GM18867 (cell line): ENCODE results near the gene KRT33B.
"Not testable (repeated sequence)": the region's sequence is repeated elsewhere in the genome, so short reads cannot be mapped to it uniquely, and the experiment has no call there.

Source experiments
- ATAC-seq: cut with Tn5 transposase; IDR thresholded peaks from one replicate; pipeline ENCODE4 v1.9.1; 2021; ENCODE audit warnings: mild to moderate bottlenecking, moderate library complexity; ENCODE audit not compliant: unreplicated experiment

The KRT33B gene

DNA sequence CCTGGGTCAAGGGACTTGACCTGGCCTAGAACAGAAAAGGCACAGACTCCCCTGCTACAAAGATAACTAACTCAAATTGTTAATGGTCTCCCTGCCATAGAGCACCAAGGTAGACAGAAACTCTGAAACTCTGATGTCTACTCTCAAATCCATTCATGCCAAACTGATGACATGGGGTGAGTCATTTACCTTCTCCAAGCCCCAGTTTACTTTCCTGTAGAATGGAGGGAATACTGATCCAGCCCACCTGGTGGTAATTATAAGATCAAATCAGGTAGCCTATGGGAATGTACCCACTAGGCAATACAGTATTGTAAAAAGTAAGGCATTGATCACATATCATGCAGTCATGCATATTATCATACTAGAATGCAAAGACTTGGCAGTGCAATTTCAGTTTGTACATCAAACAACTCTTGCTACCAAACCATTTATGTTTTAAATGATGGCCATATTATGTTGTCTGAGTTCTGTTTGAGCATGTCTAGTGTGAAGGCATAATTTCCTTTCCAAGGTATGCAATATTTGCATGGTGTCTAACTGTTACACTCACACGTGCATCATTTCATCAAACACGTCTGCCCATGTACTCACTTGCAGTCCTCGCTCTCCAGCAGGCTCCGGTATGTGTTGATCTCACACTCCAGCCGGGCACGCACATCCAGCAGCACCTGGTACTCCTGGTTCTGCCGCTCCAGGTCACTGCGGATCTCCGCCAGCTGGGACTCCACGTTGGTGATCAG, 24.8 kb upstream of the KRT33B start:
- ATAC-seq = no peak

- ATAC-seq = no peak
Observed at GRCh38 chr17:41393826-41394225, 24.2 kb upstream of the KRT33B start.

GRCh38 chr17:41393294-41393693, 23.7 kb upstream of the KRT33B start:
- ATAC-seq = no peak

GRCh38 chr17:41392278-41392677, 22.7 kb upstream of the KRT33B start:
- no peak for ATAC-seq

DNA sequence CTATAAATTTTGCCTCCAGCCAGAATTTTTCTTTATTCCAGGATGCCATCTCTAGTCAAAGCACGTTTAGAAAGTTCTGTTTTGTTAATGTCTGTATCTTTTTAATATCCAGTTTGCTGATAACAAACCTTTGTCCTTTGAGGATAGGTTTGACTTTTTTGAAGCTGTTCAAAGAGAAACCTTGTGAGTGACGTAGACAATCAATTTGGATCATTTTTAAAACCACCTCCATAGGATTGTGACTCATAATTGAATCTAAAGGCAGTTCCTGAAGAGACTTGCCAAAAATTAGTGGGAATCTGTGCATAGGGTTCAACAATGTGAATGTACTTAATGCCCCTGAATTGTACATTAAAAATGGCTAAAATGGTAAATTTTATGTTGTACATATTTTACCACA, 21.9 kb upstream of the KRT33B start:
- no peak for ATAC-seq

DNA sequence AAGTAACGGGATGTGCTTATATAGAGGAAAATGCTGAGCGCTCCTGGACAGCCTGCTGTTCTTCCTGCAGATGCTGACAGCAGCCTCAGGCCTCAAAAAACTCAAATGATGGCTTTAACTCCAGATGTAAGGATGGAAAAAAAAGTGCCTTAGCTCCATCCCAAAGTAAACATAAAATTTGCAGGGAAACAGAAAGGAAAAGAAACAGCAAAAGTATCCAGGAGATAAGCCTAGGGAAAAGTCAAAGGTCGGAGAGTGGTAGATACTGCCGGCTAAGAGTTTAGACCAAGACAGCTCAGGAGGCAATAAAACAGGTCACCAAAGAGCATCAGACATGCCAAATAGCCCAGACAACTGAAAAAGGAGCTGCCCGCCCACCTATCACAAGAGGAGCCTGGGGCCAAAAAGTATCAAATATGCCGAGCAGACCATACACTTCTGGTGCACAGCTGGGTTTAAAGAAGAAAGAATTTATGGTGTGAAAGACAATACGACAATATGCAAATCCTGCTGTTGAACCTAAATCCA, 20.9 kb upstream of the KRT33B start:
- no peak for ATAC-seq

- no peak for ATAC-seq
Observed at GRCh38 chr17:41387670-41388069, 18.1 kb upstream of the KRT33B start.

DNA sequence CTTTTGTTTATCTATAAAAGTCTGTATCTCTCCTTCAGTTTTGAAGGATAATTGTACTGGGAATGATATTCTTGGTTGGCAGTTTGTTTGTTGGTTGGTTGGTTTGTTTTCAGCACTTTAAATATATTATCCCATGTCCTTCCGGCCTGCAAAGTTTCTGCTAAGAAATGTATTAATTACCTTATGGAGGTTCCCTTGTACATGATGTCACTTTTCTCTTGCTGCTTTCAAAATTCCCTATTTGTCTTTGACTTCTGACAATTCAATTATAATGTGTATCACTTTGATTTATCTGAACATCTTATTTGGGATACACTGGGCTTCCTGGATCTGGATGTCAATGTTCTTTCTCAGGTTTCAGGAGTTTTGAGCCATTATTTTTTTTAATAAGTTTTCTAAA, 16.6 kb upstream of the KRT33B start:
- no peak for ATAC-seq

DNA sequence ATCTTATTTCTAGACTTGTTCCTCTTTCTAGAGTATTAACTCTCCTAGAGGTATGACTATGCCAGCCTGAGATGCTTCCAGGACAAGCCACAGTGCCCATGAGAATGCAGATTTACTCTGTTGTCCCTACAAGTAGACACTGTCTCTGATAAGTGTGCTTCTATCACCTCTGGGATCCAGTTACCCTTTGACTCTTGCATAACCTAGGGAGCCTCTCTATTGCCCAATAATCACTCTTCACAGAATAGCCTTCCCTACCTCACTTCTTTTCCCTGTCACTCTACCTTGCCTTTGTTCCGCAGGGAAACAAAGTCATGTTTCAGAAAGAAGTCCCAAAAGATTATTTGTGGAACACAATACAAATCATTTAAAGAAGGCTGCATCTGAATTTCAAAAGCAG, 14.1 kb upstream of the KRT33B start:
- ATAC-seq = no peak

DNA sequence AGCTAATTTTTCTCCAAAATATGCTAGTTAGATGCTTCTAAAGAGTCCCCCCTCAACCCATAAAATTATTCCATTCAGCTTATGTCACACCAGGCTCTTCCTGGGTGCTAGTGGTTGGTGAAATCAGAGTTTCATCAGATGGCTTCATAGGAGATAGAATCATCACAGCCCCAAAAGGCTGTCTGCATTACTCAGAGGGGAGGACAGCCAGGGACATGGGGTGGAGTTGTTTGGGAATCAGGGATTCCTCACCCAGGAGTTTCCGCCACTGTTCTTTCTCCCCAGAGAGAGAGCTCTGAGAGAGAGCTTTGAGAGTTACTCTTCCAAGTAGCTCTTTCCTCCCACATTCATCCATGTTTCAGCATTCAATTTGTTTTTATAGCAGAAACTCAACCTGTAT, 12.8 kb upstream of the KRT33B start:
- no peak for ATAC-seq

- not testable (repeated sequence) for ATAC-seq
Observed at GRCh38 chr17:41381943-41382342, 12.3 kb upstream of the KRT33B start, which contains the start of gene KRT34. Gene KRT34, minus strand, starts transcription at chr17:41382306. Its CDS starts 60 bp downstream, at chr17:41382246.

- ATAC-seq = not testable (repeated sequence)
Observed at GRCh38 chr17:41380091-41380490, 10.5 kb upstream of the KRT33B start.

DNA sequence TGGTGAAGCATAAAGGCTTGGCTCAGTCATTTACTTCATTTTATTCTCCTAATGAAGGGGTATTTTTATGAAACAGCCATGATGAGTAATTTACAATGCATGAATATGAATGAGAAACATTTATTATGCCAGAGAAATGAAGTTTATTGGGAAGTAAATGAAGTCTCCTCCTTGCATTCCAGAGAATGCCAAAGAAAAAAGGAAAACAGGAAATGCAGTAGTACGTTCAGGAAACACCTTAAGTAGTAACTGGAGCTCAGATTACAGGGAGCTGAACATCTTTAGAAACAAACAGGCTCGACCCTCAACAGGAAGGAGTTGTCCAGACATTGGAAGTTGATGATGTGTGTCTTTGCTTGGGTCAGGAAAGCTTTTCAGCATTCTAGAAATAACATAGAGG, 7.9 kb upstream of the KRT33B start:
- no peak for ATAC-seq

- ATAC-seq = no peak
Observed at GRCh38 chr17:41369023-41369422, 590 bp downstream of the KRT33B start.

DNA sequence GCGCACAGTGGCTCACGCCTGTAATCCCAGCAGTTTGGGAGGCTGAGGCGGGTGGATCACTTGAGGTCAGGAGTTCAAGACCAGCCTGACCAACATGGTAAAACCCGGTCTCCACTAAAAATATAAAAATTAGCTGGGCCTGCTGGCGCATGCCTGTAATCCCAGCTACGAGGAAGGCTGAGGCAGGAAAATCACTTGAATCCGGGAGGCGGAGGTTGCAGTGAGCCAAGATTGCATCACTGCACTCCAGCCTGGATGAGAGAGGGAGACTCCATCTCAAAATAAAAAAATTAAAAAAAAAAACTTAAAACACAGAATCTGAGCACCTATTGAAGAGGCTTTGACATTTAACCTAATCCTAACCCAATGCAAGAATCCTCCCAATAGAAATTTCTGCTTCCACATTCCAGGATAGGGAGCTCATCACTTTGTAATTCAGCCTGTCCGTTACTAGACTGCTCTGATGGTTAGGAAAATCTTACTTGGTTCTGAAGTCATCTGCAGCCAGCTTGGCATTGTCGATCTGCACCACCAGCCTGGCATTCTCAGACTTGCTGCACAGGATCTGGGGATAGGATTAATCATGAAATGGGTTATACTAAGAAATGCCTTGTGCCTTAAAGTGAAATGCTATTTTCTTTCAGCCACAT, 2.1 kb downstream of the KRT33B start:
- ATAC-seq = no peak

DNA sequence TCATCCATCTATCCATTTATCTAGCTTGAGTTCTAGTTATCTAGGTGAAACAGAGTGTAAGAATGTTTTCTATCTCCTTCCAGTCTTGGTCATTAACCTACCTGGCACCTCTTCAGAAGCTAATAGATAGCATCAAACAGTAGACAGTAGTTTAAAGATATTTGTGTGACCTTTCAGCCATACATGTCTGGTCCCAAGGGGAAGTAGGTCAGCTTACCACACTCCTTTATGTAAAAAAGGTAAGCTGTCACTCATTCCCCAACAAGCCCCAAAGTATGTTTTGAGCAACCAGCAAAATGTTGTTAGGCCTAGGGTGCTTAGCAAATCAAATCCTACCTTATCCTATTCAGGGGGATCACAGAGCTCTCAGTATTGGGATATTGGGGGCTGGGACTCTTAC, 3.5 kb downstream of the KRT33B start:
- no peak for ATAC-seq

DNA sequence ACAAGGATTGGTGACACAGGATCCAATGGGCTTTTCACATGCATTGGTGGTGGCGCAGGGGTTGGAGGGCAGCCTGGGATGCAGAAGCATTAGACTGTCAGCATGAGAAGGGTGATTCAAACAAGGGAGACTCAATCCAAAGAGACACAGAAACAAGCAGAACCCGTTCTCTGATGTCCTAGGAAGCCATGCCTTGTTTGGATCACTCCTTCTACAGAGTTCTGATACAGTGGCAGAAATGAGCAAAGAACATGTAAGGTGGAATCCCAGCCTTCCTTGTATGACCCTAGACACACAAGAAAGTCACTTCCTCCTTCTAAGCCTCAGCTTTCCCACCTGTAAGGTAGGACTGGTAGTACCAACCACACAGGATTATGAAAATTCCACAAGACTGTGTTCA, 5.7 kb downstream of the KRT33B start:
- no peak for ATAC-seq

DNA sequence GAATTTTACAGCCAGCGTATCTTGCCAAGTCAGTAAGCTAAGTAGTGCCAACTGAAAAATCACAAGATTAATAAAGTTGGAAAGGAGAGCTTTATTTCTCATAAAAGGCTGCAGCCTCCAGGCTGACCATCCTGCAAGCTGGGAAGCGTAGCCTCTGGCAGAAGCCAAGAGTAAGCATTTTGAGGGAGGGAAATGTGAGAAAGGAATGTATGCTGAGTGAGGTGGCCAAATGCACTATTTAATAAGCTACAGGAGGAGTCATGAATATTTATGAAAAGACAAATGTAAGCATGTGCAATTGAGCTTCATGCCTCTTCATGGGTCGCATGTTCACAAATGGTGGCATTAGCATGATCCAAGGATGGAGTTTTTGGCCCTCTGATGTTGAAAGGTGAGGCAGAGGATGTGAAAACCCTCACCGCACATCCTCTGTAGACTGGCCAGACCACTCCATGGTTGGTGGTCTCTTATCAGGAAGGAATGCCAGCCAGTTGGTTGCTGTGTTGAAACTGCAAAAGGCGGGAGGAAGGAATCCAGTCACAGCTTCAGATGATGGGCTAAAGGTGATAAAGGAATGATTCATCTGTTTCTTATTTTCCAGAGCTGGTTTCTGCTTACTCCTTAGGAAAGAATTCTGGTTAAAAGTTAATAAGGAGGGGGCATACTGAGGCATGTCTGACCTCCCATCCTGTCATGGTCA, 9.2 kb downstream of the KRT33B start:
- ATAC-seq = no peak

DNA sequence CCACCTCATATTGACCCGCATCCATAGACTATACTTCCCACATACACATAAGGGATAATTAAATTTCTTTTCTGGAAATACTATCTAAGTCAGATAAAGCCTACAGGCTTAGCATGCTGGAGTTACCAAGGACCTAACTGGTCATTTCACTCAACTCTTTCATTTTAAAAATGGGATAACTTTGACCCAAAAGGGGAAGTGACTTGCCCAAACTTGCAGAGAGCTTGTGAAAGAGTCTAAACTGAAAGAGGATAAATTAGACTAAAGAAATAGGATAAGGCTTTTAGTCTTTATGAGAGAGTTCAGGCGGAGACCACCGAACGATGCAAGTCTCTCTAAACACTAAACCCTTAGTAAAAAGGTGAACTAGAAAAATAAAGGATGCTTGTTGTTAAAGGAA, 15.1 kb downstream of the KRT33B start:
- no peak for ATAC-seq

DNA sequence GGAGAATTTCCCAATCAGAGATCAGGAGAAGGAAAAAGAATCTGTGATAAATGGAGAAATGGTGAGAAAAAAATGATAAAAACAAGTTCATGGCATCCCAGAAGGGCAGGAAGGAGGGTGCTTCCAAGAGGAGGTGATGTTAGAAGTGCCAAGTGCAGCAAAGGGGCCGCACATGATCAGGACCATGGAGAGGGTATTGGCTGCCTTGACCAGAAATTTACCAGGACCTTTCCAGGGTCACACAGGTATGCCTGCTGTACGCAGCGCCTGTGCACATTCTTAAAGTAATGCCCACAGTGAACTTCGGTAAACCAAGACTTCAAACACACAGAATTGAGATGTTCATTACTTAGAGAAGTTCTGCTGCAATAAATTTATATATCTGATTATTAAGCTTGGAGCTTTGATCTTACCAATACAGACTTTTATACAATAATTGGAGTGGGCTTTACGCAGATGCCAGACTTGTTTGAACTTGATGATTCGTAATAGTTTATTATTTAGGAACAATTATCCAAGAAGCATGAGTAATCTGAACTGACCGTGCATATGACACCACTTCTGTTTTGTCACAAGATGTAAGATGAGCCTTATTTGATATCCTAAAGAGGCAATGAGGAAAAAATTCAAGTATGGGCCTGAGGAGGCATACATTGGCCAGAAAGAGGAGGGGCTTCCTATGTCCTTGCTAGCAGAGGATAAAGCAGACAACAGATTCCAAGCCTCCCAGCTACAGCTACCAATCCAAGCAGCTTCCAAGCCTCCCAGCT, 16.8 kb downstream of the KRT33B start:
- no peak for ATAC-seq

- ATAC-seq = no peak
Observed at GRCh38 chr17:41351177-41351576, 18.4 kb downstream of the KRT33B start.
